Osteocyte (in vitro differentiated cells): ENCODE data around the gene MYH10. TPM values are rescaled to one million over a fixed set of nuclear protein-coding genes. Genes with fewer than 3 reads are reported as not detected.

Experiments used
- DNase-seq: peaks from one replicate; pipeline ENCODE4 v3.0.0; 2021; ENCODE audit warnings: mixed read lengths; ENCODE audit not compliant: unreplicated experiment; ENCODE audit errors: extremely low spot score
- H3K27ac Mint-ChIP-seq: one replicate; pipeline ENCODE4 v1.8.0; 2021; ENCODE audit warnings: mild to moderate bottlenecking, mixed read lengths; ENCODE audit not compliant: unreplicated experiment
- H3K27me3 Mint-ChIP-seq: one replicate; pipeline ENCODE4 v1.8.0; 2021; ENCODE audit warnings: mixed read lengths; ENCODE audit not compliant: unreplicated experiment
- H3K36me3 Mint-ChIP-seq: one replicate; pipeline ENCODE4 v1.8.0; 2021; ENCODE audit warnings: mixed read lengths; ENCODE audit not compliant: unreplicated experiment
- H3K4me1 Mint-ChIP-seq: one replicate; pipeline ENCODE4 v1.8.0; 2021; ENCODE audit warnings: mixed read lengths; ENCODE audit not compliant: unreplicated experiment
- H3K4me3 Mint-ChIP-seq: one replicate; pipeline ENCODE4 v1.8.0; 2021; ENCODE audit warnings: mild to moderate bottlenecking, moderate library complexity, mixed read lengths; ENCODE audit not compliant: unreplicated experiment
- H3K9me3 Mint-ChIP-seq: one replicate; pipeline ENCODE4 v1.8.0; 2021; ENCODE audit warnings: mixed read lengths; ENCODE audit not compliant: unreplicated experiment
- CTCF ChIP-seq: fragments of 200-600 bp; sonication (generic); IDR thresholded peaks from 2 replicates; pipeline ENCODE4 v1.5.0; 2021; ENCODE audit warnings: antibody characterized with exemption, mild to moderate bottlenecking, moderate library complexity
- total RNA-seq: library from RNA; stranded (reverse); gene quantifications from 2 replicates; pipeline ENCODE4 v1.2.1, GENCODE V29; 2021

The MYH10 gene
- total RNA-seq, 1 donor from 2014 or later: 110 TPM

GRCh38 chr17:8602679-8603078 lies 27.8 kb downstream of the MYH10 start:
- H3K27ac Mint-ChIP-seq: no peak overlapping the region
- H3K4me3 Mint-ChIP-seq: no peak overlapping the region

GRCh38 chr17:8599351-8600011 lies 31.0 kb downstream of the MYH10 start:
- no peak for DNase-seq
- Mint-ChIP-seq H3K36me3 (peaks cover 11% of the 10 kb centered on the region), H3K4me1 (no peaks in the 10 kb centered on the region), H3K27ac (no peak overlapping the region), H3K27me3 (no peaks in the 10 kb centered on the region), H3K4me3 (no peak overlapping the region), H3K9me3 (no peaks in the 10 kb centered on the region)
- TF ChIP-seq CTCF: no peak

More at GRCh38 chr17:8602679-8603078, 27.8 kb downstream of the MYH10 start:
- Mint-ChIP-seq H3K36me3 (peaks cover 9% of the 10 kb centered on the region), H3K9me3 (no peaks in the 10 kb centered on the region), H3K27me3 (no peaks in the 10 kb centered on the region), H3K4me1 (peaks cover 17% of the 10 kb centered on the region)
- DNase-seq: no peak
- no peak for TF ChIP-seq CTCF

- Mint-ChIP-seq H3K36me3 (peaks cover 11% of the 10 kb centered on the region), H3K27ac (no peak overlapping the region), H3K9me3 (no peaks in the 10 kb centered on the region), H3K4me1 (no peaks in the 10 kb centered on the region), H3K27me3 (no peaks in the 10 kb centered on the region), H3K4me3 (no peak overlapping the region)
- TF ChIP-seq CTCF: no peak
- no peak for DNase-seq
Observed at GRCh38 chr17:8598913-8599312, 31.6 kb downstream of the MYH10 start.

GRCh38 chr17:8593830-8594229 lies 36.7 kb downstream of the MYH10 start:
- no peak overlapping the region for H3K27ac Mint-ChIP-seq
- no peaks in the 10 kb centered on the region for H3K27me3 Mint-ChIP-seq
- no peaks in the 10 kb centered on the region for H3K9me3 Mint-ChIP-seq
- no peaks in the 10 kb centered on the region for H3K4me1 Mint-ChIP-seq
- no peak for TF ChIP-seq CTCF
- no peak for DNase-seq
- H3K36me3 Mint-ChIP-seq: peaks cover 13% of the 10 kb centered on the region
- no peak overlapping the region for H3K4me3 Mint-ChIP-seq

GRCh38 chr17:8593276-8593675 lies 37.2 kb downstream of the MYH10 start:
- no peaks in the 10 kb centered on the region for H3K9me3 Mint-ChIP-seq
- peaks cover 13% of the 10 kb centered on the region for H3K36me3 Mint-ChIP-seq
- no peak for DNase-seq
- no peak for TF ChIP-seq CTCF
- no peaks in the 10 kb centered on the region for H3K27me3 Mint-ChIP-seq
- no peaks in the 10 kb centered on the region for H3K4me1 Mint-ChIP-seq
- H3K4me3 Mint-ChIP-seq: no peak overlapping the region
- no peak overlapping the region for H3K27ac Mint-ChIP-seq
